Measurements from ENCODE around the gene PRKN.

The PRKN gene

GRCh38 chr6:161732594-161732993, 995.0 kb downstream of the PRKN start:
- no peak for TF ChIP-seq ZNF565 (CRISPR knock-in tag; conservative IDR thresholded peaks at IDR 0.05; ENCODE audit: low read depth)
- no peak for TF ChIP-seq ISL1 (CRISPR knock-in tag; IDR thresholded peaks at IDR 0.05)
- no peak for TF ChIP-seq PATZ1 (CRISPR knock-in tag; IDR thresholded peaks at IDR 0.05; ENCODE audit: borderline replicate concordance)
- no peak for TF ChIP-seq OSR1 (CRISPR knock-in tag; IDR thresholded peaks at IDR 0.05)
- no peak for TF ChIP-seq GLIS3 (CRISPR knock-in tag; IDR thresholded peaks at IDR 0.05)
- no peak for TF ChIP-seq ZNF8 (CRISPR knock-in tag; IDR thresholded peaks at IDR 0.05)
- TF ChIP-seq BACH2 (CRISPR knock-in tag; IDR thresholded peaks at IDR 0.05; ENCODE audit: borderline replicate concordance), result no peak
- TF ChIP-seq PPARA (CRISPR knock-in tag; IDR thresholded peaks at IDR 0.05; ENCODE audit: borderline replicate concordance), result no peak
- no peak for TF ChIP-seq ZFP30 (CRISPR knock-in tag; IDR thresholded peaks at IDR 0.05)
- no peak for TF ChIP-seq TOX (CRISPR knock-in tag; IDR thresholded peaks at IDR 0.05; ENCODE audit: borderline replicate concordance)
- no peak for TF ChIP-seq CSRNP3 (CRISPR knock-in tag; IDR thresholded peaks at IDR 0.05)
- TF ChIP-seq ARNTL (CRISPR knock-in tag; IDR thresholded peaks at IDR 0.05; ENCODE audit: borderline replicate concordance, low read depth), result no peak
- no peak for TF ChIP-seq CSDC2 (CRISPR knock-in tag; IDR thresholded peaks at IDR 0.05)
- ATAC-seq, result no peak

- TF ChIP-seq CREB5 (CRISPR knock-in tag; IDR thresholded peaks at IDR 0.05; ENCODE audit: low read depth) (no peak), ESRRG (CRISPR knock-in tag; IDR thresholded peaks at IDR 0.05) (no peak), ZNF8 (CRISPR knock-in tag; IDR thresholded peaks at IDR 0.05) (no peak), CSRNP3 (CRISPR knock-in tag; IDR thresholded peaks at IDR 0.05) (no peak), TCF4 (CRISPR knock-in tag; IDR thresholded peaks at IDR 0.05; ENCODE audit: borderline replicate concordance) (no peak), GLIS3 (CRISPR knock-in tag; IDR thresholded peaks at IDR 0.05) (no peak)
- no peak for ATAC-seq
These were observed 1000.3 kb downstream of the PRKN start for GRCh38 chr6:161727083-161727833.

GRCh38 chr6:161722394-161722793, 1005.2 kb downstream of the PRKN start:
- ATAC-seq, result no peak

More at GRCh38 chr6:161722394-161722793, 1005.2 kb downstream of the PRKN start:
- TF ChIP-seq GLIS3 (CRISPR knock-in tag; IDR thresholded peaks at IDR 0.05) (no peak), ZNF565 (CRISPR knock-in tag; conservative IDR thresholded peaks at IDR 0.05; ENCODE audit: low read depth) (no peak), CREB5 (CRISPR knock-in tag; IDR thresholded peaks at IDR 0.05; ENCODE audit: low read depth) (no peak), PPARA (CRISPR knock-in tag; IDR thresholded peaks at IDR 0.05; ENCODE audit: borderline replicate concordance) (no peak), ZFP3 (CRISPR knock-in tag; IDR thresholded peaks at IDR 0.05) (no peak), ZNF8 (CRISPR knock-in tag; IDR thresholded peaks at IDR 0.05) (no peak), OSR1 (CRISPR knock-in tag; IDR thresholded peaks at IDR 0.05) (no peak), SNAI2 (CRISPR knock-in tag; IDR thresholded peaks at IDR 0.05) (no peak), RARB (CRISPR knock-in tag; IDR thresholded peaks at IDR 0.05) (no peak), ARNTL (CRISPR knock-in tag; IDR thresholded peaks at IDR 0.05; ENCODE audit: borderline replicate concordance, low read depth) (no peak), ESRRG (CRISPR knock-in tag; IDR thresholded peaks at IDR 0.05) (no peak)

Measured in SK-N-SH treated with all-trans-retinoic acid at 6 μM for 48 hours (cell line).